ENCODE measurements around the gene HSPA6. TPM values are rescaled to one million over a fixed set of nuclear protein-coding genes. Genes with fewer than 3 reads are reported as not detected.
"Not testable (repeated sequence)": the region's sequence is repeated elsewhere in the genome, so short reads cannot be mapped to it uniquely, and the experiment has no call there.

Gene HSPA6
- total and polyA plus RNA-seq, 10 of the 15 experiments (the other 5 are each of a cell fraction or from before 2014, with no cell fraction given): 0.05 to 8.8 (median 0.66) TPM

- H3K4me3 ChIP-seq; intact Hi-C loops (cut with micrococcal nuclease; ENCODE audit: unreplicated experiment); CTCF ChIA-PET; RAD21 ChIA-PET (ENCODE audit: unreplicated experiment); H3K9ac ChIP-seq (ENCODE audit: control insufficient read depth, insufficient read depth, low read length); FAIRE-seq; H2AFZ ChIP-seq (ENCODE audit: control insufficient read depth, low read depth, low read length); H4K20me1 ChIP-seq (ENCODE audit: control insufficient read depth, insufficient read depth); H3K4me2 ChIP-seq (ENCODE audit: control insufficient read depth, insufficient read depth); H3K27ac ChIP-seq (ENCODE audit: control insufficient read depth, insufficient read depth); H3K27me3 ChIP-seq (replicated peaks in 1 of 2; ENCODE audit: control insufficient read depth in 2 of 2, insufficient read depth in 2 of 2, low read length in 1 of 2); H3K79me2 ChIP-seq (ENCODE audit: control insufficient read depth, insufficient read depth, low read length); in situ Hi-C loops (cut with MboI); SMC1A ChIA-PET (ENCODE audit: uncharacterized antibody, unreplicated experiment); DNase-seq (ENCODE audit: low read depth, low spot score); ATAC-seq; POLR2A ChIA-PET; H3K9me3 ChIP-seq (replicated peaks; ENCODE audit: control insufficient read depth, insufficient read depth, low read length); BruUV-seq (replicated peaks); H3K4me1 ChIP-seq (ENCODE audit: control insufficient read depth, insufficient read depth, low read length); H3K36me3 ChIP-seq (ENCODE audit: control insufficient read depth in 2 of 2, insufficient read depth in 2 of 2, low read length in 1 of 2): not testable (repeated sequence)
- 49% methylated on average over 4 of the region's 6 CpGs for WGBS (ENCODE audit: insufficient coverage, insufficient replicate concordance, low lambda C conversion rate, missing lambda C conversion rate)
Measured at GRCh38 chr1:161557506-161558450, 33.4 kb downstream of the HSPA6 start.

GRCh38 chr1:161560960-161561715 is 36.8 kb downstream of the HSPA6 start:
- H3K9ac ChIP-seq (ENCODE audit: control insufficient read depth, insufficient read depth, low read length); H3K9me3 ChIP-seq (replicated peaks; ENCODE audit: control insufficient read depth, insufficient read depth, low read length); FAIRE-seq; H2AFZ ChIP-seq (ENCODE audit: control insufficient read depth, low read depth, low read length); H3K27me3 ChIP-seq (replicated peaks in 1 of 2; ENCODE audit: control insufficient read depth in 2 of 2, insufficient read depth in 2 of 2, low read length in 1 of 2); H3K27ac ChIP-seq (ENCODE audit: control insufficient read depth, insufficient read depth); H3K4me1 ChIP-seq (ENCODE audit: control insufficient read depth, insufficient read depth, low read length); H3K4me2 ChIP-seq (ENCODE audit: control insufficient read depth, insufficient read depth); H3K4me3 ChIP-seq; H3K36me3 ChIP-seq (ENCODE audit: control insufficient read depth in 2 of 2, insufficient read depth in 2 of 2, low read length in 1 of 2); intact Hi-C loops (cut with micrococcal nuclease; ENCODE audit: unreplicated experiment); SMC1A ChIA-PET (ENCODE audit: uncharacterized antibody, unreplicated experiment); BruUV-seq (replicated peaks); H3K79me2 ChIP-seq (ENCODE audit: control insufficient read depth, insufficient read depth, low read length); POLR2A ChIA-PET; CTCF ChIA-PET; RAD21 ChIA-PET (ENCODE audit: unreplicated experiment); H4K20me1 ChIP-seq (ENCODE audit: control insufficient read depth, insufficient read depth): not testable (repeated sequence)
- 5% methylated on average over 4 of the region's 4 CpGs for WGBS (ENCODE audit: insufficient coverage, insufficient replicate concordance, low lambda C conversion rate, missing lambda C conversion rate)
- in situ Hi-C loops (cut with MboI): loop anchor here (10.0 kb wide), 1 partner anchor 94 kb away; no protein-coding TSS in a partner anchor
- DNase-seq (ENCODE audit: low read depth, low spot score) (peak; percentile 37), ATAC-seq (peak; percentile 71)
- TF ChIP-seq ETV6 (conservative IDR thresholded peaks at IDR 0.05 in 1 of 2, IDR thresholded peaks at IDR 0.05 in 1 of 2; ENCODE audit: borderline replicate concordance in 1 of 2, low read depth in 1 of 2) (peak in 1 of 2 experiments; percentile 92; a peak in 2 of 4 replicates), RUNX3 (IDR thresholded peaks at IDR 0.05; ENCODE audit: low read length) (0 out of 2 replicates have a peak, but pooled peaks have one; percentile 13), RAD21 (IDR thresholded peaks at IDR 0.05; ENCODE audit: insufficient read depth, low read depth, low read length) (peak; percentile 27; the same call in 1 of the 2 replicates)

- H3K27me3 ChIP-seq (replicated peaks in 1 of 2; ENCODE audit: control insufficient read depth in 2 of 2, insufficient read depth in 2 of 2, low read length in 1 of 2); H2AFZ ChIP-seq (ENCODE audit: control insufficient read depth, low read depth, low read length); FAIRE-seq; H3K9ac ChIP-seq (ENCODE audit: control insufficient read depth, insufficient read depth, low read length); H4K20me1 ChIP-seq (ENCODE audit: control insufficient read depth, insufficient read depth); H3K79me2 ChIP-seq (ENCODE audit: control insufficient read depth, insufficient read depth, low read length); H3K27ac ChIP-seq (ENCODE audit: control insufficient read depth, insufficient read depth); DNase-seq (ENCODE audit: low read depth, low spot score); intact Hi-C loops (cut with micrococcal nuclease; ENCODE audit: unreplicated experiment); H3K4me2 ChIP-seq (ENCODE audit: control insufficient read depth, insufficient read depth); H3K36me3 ChIP-seq (ENCODE audit: control insufficient read depth in 2 of 2, insufficient read depth in 2 of 2, low read length in 1 of 2); H3K4me1 ChIP-seq (ENCODE audit: control insufficient read depth, insufficient read depth, low read length); BruUV-seq (replicated peaks); CTCF ChIA-PET; H3K9me3 ChIP-seq (replicated peaks; ENCODE audit: control insufficient read depth, insufficient read depth, low read length); H3K4me3 ChIP-seq; POLR2A ChIA-PET: not testable (repeated sequence)
- peak; percentile 11 for ATAC-seq
- in situ Hi-C loops (cut with MboI): loop anchor here (10.0 kb wide), 1 partner anchor 92 kb away; no protein-coding TSS in a partner anchor
- RAD21 ChIA-PET (ENCODE audit: unreplicated experiment): interaction anchor here (1.1 kb wide), 1 partner anchor 176 kb away, joined by 3 read pairs; no protein-coding TSS in a partner anchor
- SMC1A ChIA-PET (ENCODE audit: uncharacterized antibody, unreplicated experiment): interaction anchor here (1.6 kb wide), 1 partner anchor 177 kb away, joined by 4 read pairs; no protein-coding TSS in a partner anchor
- 22% methylated on average over 1 of the region's 3 CpGs for WGBS (ENCODE audit: insufficient coverage, insufficient replicate concordance, low lambda C conversion rate, missing lambda C conversion rate)
Measured at GRCh38 chr1:161562441-161562840, 38.1 kb downstream of the HSPA6 start.

All from GM12878 (cell line).